HG03354 (cell line): Measurements from ENCODE around the gene CEP104.

Source experiments
- ATAC-seq: cut with Tn5 transposase; IDR thresholded peaks from one replicate; pipeline ENCODE4 v1.9.1; 2021; ENCODE audit warnings: mild to moderate bottlenecking; ENCODE audit not compliant: unreplicated experiment, poor library complexity, severe bottlenecking

Gene CEP104

DNA sequence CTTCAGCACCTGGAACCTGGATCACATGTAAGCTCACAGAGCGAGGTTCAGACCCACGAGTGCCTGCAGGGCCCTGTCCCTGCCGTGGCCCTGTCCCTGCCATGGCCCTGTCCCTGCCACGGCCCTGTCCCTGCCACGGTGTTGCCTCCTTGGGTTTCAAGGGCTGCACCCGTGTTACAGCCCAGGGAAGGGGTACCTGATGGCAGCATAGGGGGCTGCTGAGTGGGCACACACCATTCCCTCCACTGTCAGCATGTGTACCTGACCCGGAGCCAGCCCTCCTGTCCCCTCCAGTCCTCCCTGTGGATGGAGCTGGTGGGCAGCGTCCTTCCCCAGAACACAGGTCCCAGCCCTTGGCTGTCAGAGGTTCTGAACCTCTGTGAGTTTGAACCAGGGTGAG is 15.5 kb upstream of the CEP104 start:
- no peak for ATAC-seq

DNA sequence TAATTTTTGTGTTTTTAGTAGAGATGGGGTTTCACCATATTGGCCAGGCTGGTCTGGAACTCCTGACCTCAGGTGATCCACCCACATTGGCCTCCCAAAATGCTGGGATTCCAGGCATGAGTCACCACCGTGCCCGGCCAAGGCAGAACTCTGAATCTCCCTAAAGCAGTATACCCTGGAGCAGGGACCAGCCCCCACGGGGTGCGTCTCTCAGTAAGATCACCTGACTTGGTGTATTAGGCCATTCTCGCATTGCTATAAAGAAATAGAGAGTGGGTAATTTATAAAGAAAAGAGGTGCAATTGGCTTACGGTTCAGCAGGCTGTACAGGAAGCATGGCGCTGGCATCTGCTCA is 14.4 kb upstream of the CEP104 start:
- ATAC-seq: no peak

DNA sequence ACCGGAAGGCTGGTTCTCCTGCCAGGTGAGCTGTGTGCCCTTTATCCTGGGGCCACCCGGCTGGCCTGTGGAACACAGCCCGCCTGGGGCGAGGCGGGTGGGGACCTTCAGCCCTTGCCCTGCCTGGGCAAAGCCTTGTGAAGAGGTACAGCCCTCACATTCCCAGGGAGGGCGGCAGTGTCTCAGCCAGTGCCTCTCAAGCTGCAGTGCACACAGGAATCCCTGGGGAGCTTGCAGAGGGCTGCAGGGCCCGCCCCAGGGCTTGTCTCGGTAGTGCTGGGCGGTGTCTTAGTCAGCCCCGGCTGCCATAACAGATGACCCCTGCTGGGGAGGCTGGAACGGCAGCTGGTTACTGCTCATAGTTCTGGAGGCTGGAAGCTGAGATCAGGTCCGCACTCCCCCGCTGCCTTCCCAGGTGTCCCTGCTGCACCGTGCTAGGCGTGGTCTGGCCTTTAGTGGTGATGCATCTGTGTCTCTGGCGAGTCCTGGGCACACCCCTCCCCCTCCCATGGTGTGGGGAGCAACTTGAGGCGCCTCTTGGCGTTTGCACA is 12.8 kb upstream of the CEP104 start:
- no peak for ATAC-seq

GRCh38 chr1:3868464-3869006 is 11.5 kb upstream of the CEP104 start:
- ATAC-seq: no peak

GRCh38 chr1:3865606-3866160 is 8.7 kb upstream of the CEP104 start:
- no peak for ATAC-seq

GRCh38 chr1:3864884-3865283 is 7.9 kb upstream of the CEP104 start:
- ATAC-seq: no peak

DNA sequence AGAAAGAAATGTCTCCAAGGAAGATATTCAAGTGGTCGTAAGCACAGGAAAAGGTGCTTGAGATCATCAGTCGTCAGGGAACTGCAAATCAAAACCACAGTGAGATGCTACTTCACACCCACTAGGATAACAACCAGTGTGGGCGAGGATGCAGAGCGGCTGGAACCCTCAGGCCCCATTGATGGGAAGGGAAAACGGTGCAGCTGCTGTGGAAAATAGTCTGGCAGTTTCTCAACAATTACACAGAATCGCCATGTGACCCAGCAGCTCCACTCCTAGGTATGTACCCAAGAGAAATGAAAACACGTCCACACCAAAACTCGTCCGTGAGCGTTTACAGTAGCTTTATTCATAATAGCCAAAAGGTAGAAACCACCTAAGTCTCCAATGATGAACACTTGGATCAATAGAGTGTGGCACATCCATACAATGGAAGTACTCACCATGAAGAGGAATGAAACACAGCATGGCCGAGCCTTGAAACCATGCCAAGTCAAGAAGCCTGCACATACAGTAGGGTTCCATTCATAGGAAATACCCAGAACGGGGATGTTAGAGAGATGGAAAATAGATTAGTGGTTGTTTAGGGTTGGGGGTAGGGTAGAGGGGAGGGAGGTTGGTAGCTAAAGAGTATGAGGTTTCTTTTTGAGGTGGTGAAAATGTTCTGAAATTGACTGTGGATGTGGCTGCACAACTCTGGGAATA is 6.4 kb upstream of the CEP104 start:
- ATAC-seq: no peak

DNA sequence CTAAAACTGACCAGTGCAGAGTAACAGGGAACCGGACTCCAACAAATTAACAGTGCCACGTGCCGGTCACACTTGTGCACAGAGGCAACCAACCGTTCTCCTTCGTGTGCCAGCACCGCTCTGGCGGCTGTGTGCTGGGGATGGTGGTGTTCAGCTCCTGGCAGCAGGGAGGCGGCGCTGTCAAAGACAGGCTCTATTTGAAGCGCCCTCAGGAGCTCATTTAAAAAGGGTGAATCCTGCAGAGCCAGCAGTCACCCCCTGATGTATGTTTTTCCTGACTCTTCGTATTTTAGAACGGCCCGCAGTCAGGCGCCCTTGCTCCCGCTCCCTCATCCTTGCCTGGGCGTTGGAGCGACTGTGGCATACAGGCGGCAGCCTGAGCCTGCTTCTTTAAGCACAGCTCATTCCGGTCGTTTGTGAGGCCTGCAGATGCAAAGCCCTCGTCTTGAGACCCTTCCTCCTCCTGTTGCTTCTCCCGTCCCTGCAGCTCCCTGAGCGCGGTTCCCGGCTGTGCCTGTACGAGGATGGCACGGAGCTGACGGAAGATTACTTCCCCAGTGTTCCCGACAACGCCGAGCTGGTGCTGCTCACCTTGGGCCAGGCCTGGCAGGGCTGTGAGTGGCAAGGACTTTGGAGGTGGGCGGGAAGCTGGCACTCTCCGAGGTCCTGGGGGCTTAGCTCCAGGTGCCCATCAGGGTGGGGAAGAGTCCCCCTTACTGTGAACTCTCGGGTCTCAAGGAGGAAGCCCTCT is 1.4 kb upstream of the CEP104 start:
- ATAC-seq: no peak

GRCh38 chr1:3857791-3858129 is 749 bp upstream of the CEP104 start:
- ATAC-seq: no peak

DNA sequence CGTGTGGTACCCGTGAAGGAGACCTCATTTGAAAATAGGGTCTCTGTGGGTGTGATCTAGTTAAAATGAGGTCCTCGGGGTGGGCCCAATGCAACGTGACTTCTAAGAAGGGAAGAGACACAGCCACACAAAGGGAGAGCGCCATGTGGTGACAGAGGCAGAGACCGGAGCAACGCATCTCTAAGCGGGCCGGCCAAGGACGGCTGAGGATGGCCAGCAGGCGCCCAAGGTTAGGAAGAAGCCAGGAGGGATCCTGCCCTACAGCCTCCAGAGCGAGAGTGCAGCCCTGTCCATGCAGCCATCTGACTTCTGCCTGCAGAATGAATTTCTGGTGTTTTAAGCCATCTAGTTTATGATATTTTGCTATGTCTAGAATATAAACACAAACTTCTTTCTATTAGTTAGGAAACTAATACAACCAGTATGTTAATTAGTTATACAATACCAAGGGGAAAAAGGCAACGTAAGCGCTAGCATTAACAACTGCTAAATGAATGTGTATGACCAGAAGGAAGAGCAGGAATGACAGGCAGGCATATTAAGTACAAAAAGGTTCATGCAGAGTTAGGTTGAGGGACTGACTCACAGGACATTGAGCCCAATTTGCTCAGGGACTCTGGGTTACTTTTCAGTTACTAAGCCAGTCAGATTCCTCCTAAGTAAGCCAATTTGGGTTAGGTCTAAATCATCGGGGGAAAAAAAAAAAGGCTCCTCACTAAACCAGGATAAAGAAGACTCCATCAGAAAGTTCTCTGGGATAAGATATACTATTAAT is 4.1 kb downstream of the CEP104 start:
- ATAC-seq: no peak

DNA sequence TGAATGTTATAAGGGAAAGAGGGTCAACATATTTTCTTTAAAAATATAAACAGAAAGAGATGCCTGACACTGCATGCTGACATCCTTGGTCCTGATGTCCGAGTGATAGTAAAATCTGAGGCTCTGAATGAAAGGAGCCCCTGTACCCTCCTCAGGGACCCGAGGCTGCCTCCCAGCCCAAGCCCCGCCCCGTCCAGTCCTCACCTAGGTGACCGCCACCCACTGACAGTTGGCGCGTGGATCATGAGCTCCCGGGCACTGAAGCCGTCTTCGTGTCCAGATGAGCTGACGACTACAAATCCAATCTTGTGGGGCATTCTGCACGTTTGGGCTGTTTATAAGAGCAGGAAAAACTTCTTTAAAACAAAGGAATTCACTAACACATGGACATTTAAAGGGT is 4.9 kb downstream of the CEP104 start:
- no peak for ATAC-seq

DNA sequence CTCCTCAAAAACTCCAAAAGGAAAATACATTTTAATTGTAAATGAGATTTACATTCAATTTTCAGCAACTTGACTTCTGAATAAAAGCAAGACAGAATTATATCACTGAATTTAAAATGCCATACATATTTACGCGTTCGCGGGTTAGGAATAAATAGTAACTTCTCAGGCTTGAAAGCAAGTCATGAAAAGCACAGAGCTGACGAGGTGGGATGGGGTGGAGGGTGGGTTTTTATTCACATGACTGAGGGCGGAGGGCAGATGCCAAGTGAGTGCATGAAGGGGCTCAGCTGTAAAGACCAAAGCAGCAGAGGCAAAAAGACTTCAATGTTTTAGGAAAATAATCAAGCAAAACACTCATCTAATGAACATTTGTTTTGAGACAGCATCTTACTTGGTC is 5.7 kb downstream of the CEP104 start:
- ATAC-seq: no peak

DNA sequence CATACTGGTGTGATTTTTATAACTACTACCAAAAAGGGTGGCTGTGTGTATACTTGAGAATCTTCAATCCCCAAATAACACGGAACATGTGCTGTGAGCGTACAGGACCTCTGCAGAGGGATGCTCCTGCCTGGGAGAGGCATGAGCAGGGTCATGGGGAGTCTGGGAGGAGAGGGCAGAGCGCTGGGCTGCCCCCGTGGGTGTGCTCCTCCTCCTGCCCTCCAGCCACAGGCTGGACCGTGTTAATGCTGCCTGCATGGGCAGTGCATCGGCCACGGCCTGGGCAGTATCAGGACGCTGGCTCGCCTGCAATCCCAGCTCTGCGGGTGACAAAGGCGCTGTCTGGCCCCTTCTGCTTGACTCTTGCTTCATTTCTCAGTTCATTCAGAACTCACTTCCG is 6.2 kb downstream of the CEP104 start:
- no peak for ATAC-seq

DNA sequence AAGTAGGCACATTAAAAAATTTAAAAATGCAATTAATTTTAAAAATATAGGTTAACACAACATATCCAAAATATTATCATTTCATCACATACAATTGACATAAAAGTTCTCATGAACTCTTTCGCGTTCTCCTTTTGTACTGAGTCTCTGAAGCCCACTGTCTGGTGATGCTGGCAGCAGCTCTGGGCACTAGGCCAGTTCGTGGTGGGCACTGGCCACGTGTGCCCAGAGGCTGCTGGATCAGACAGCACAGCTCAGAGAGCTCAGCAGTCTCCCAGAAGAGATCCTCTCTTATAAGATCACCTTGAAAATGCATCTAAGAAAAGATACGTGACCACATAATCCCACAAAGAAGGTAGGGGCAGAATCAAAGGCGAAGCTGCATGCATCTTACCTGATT is 9.9 kb downstream of the CEP104 start:
- ATAC-seq: no peak

DNA sequence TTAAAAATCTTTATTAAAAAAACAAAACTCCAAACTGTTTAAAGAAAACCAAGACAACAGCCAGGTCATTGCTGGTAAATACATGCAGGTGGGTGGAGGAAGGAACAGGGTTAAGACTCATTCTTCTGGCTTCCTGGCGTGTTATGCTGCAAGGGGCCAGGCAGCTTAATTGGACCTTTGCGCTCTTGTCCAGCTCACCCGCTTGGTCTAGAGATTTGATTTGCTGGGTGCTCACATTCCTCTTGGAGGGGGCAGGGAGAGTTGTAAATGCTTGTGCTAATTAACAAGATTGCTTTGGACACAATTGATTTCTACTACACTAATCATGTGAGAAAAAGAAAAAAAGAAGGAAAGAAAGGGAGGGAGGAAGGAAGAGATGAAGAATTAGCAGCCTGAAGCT is 10.5 kb downstream of the CEP104 start:
- no peak for ATAC-seq

GRCh38 chr1:3842912-3843311 is 14.1 kb downstream of the CEP104 start:
- ATAC-seq: no peak

DNA sequence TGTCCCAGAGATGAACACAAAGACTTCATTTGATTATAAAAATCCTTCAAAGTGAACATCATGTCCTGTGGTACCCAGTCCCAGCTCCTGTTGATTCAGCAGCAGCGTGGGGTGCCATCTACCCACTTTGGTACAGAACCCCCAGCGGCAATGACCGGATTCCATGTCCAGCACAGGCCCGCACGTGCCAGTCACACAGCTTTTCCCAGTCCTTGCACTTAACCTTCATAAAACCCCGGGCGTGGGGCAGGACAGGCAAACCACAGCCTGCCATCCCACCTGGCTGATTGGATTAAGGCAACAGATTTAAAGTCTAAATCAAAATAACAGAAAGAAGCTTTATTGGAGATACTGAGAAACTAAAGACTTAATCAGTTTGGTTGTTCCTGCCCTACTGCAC is 15.5 kb downstream of the CEP104 start:
- ATAC-seq: no peak

- no peak for ATAC-seq
These were observed 18.2 kb downstream of the CEP104 start for GRCh38 chr1:3838788-3839187.

DNA sequence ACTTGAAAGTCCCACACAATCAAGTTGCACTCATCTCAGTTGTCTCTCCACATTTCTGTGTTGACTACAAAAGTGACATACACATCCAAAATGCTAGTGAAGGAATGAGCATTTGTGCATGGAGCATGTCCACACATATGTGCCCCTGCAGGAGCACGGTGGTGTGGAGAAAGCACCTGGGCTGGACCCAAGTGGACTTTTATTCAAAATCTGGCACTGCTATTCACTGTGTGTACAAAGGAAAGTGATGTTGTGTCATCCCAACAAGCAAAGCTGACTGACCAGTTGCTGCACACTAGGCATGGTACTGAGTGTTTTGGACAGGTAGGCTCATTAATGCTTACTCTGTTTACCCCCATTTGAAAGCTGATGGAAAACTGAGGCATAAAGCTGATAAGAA is 19.3 kb downstream of the CEP104 start:
- no peak for ATAC-seq

GRCh38 chr1:3837200-3837599 is 19.8 kb downstream of the CEP104 start:
- no peak for ATAC-seq
